ENCODE data around the gene ZNF487.

DNA sequence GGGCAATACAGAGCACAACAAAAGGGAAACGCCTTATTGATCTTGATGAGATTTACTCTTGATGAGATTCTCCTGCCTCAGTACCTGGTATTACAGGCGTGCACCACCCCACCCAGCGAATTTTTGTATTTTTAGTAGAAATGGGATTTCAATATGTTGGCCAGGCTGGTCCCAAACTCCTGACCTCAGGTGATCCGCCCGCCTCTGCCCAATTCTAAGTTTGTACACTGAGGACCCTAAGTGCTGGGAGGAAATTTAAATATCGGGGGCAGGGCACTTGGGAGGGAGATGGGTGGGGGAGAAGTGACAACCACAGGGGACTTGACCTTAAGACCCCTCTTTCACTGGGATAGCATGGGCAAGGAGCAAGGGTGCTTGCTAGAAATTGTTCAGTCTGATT is 42.0 kb upstream of the ZNF487 start:
- TF ChIP-seq ZNF230 (CRISPR knock-in tag; IDR thresholded peaks at IDR 0.05) (no peak), KDM4B (CRISPR knock-in tag; IDR thresholded peaks at IDR 0.05) (no peak), SP1 (IDR thresholded peaks at IDR 0.05) (no peak), SP1 (CRISPR knock-in tag; IDR thresholded peaks at IDR 0.05) (no peak), CAMTA2 (CRISPR knock-in tag; IDR thresholded peaks at IDR 0.05; ENCODE audit: borderline replicate concordance) (no peak), ZBTB1 (CRISPR knock-in tag; IDR thresholded peaks at IDR 0.05; ENCODE audit: borderline replicate concordance) (no peak), CTCF (CRISPR knock-in tag; IDR thresholded peaks at IDR 0.05) (no peak), ZBTB33 (CRISPR knock-in tag; IDR thresholded peaks at IDR 0.05) (no peak), ZNF660 (CRISPR knock-in tag; IDR thresholded peaks at IDR 0.05; ENCODE audit: borderline replicate concordance, low read depth) (no peak), REST (IDR thresholded peaks at IDR 0.05; ENCODE audit: borderline replicate concordance in 1 of 2, low read depth in 1 of 2, low read length in 2 of 2) (no peak), CHCHD3 (CRISPR knock-in tag; IDR thresholded peaks at IDR 0.05) (no peak), ZNF3 (CRISPR knock-in tag; IDR thresholded peaks at IDR 0.05) (no peak), ZNF883 (CRISPR knock-in tag; IDR thresholded peaks at IDR 0.05; ENCODE audit: not compliant biosample characterization) (no peak)
- TF ChIP-seq, protein P1, sequence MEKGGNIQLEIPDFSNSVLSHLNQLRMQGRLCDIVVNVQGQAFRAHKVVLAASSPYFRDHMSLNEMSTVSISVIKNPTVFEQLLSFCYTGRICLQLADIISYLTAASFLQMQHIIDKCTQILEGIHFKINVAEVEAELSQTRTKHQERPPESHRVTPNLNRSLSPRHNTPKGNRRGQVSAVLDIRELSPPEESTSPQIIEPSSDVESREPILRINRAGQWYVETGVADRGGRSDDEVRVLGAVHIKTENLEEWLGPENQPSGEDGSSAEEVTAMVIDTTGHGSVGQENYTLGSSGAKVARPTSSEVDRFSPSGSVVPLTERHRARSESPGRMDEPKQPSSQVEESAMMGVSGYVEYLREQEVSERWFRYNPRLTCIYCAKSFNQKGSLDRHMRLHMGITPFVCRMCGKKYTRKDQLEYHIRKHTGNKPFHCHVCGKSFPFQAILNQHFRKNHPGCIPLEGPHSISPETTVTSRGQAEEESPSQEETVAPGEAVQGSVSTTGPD (CRISPR knock-in tag; IDR thresholded peaks at IDR 0.05) = no peak
- TF ChIP-seq, protein P2, sequence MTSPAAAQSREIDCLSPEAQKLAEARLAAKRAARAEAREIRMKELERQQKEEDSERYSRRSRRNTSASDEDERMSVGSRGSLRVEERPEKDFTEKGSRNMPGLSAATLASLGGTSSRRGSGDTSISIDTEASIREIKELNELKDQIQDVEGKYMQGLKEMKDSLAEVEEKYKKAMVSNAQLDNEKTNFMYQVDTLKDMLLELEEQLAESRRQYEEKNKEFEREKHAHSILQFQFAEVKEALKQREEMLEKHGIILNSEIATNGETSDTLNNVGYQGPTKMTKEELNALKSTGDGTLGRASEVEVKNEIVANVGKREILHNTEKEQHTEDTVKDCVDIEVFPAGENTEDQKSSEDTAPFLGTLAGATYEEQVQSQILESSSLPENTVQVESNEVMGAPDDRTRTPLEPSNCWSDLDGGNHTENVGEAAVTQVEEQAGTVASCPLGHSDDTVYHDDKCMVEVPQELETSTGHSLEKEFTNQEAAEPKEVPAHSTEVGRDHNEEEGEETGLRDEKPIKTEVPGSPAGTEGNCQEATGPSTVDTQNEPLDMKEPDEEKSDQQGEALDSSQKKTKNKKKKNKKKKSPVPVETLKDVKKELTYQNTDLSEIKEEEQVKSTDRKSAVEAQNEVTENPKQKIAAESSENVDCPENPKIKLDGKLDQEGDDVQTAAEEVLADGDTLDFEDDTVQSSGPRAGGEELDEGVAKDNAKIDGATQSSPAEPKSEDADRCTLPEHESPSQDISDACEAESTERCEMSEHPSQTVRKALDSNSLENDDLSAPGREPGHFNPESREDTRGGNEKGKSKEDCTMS (CRISPR knock-in tag; conservative IDR thresholded peaks at IDR 0.05) = no peak

Data from HepG2 (cell line).